Ishikawa (cell line): Measurements from ENCODE around the gene DENND1A.

Experiments
- CEBPB ChIP-seq: IDR thresholded peaks from 2 replicates; pipeline ENCODE4 v1.6.1; 2012
- CREB1 ChIP-seq: IDR thresholded peaks from 2 replicates; pipeline ENCODE4 v1.6.1; 2012; ENCODE audit warnings: low read depth
- EGR1 ChIP-seq: IDR thresholded peaks from 2 replicates; pipeline ENCODE4 v1.6.1; 2012
- EP300 ChIP-seq: IDR thresholded peaks from 2 replicates; pipeline ENCODE4 v1.6.1; 2012; ENCODE audit warnings: borderline replicate concordance
- FOXM1 ChIP-seq: IDR thresholded peaks from 2 replicates; pipeline ENCODE4 v1.6.1; 2012; ENCODE audit warnings: low read depth, borderline replicate concordance
- MAX ChIP-seq: IDR thresholded peaks from 2 replicates; pipeline ENCODE4 v1.6.1; 2012
- NFIC ChIP-seq: IDR thresholded peaks from 2 replicates; pipeline ENCODE4 v1.6.1; 2012
- RAD21 ChIP-seq: IDR thresholded peaks from 2 replicates; pipeline ENCODE4 v1.6.1; 2012; ENCODE audit warnings: low read depth
- TAF1 ChIP-seq: IDR thresholded peaks from 2 replicates; pipeline ENCODE4 v1.6.1; 2012; ENCODE audit warnings: low read depth, mild to moderate bottlenecking
- TCF12 ChIP-seq: IDR thresholded peaks from 2 replicates; pipeline ENCODE4 v1.6.1; 2012; ENCODE audit warnings: low read depth
- TEAD4 ChIP-seq: IDR thresholded peaks from 2 replicates; pipeline ENCODE4 v1.6.1; 2012
- YY1 ChIP-seq: IDR thresholded peaks from 2 replicates; pipeline ENCODE4 v1.6.1; 2012; ENCODE audit warnings: low read depth
- ZBTB7A ChIP-seq: IDR thresholded peaks from 2 replicates; pipeline ENCODE4 v1.6.1; 2012; ENCODE audit warnings: low read depth
- TF ChIP-seq, protein P1 (sequence below): IDR thresholded peaks from 2 replicates; pipeline ENCODE4 v1.6.1; 2012
- TF ChIP-seq, protein P2 (sequence below): IDR thresholded peaks from 2 replicates; pipeline ENCODE4 v1.6.1; 2012; ENCODE audit warnings: low read depth, mild to moderate bottlenecking

Gene DENND1A

GRCh38 chr9:123922911-123923310 lies 7.0 kb downstream of the DENND1A start:
- TF ChIP-seq EGR1 (no peak), YY1 (no peak)
- TF ChIP-seq, protein P1, sequence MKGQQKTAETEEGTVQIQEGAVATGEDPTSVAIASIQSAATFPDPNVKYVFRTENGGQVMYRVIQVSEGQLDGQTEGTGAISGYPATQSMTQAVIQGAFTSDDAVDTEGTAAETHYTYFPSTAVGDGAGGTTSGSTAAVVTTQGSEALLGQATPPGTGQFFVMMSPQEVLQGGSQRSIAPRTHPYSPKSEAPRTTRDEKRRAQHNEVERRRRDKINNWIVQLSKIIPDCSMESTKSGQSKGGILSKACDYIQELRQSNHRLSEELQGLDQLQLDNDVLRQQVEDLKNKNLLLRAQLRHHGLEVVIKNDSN = no peak

GRCh38 chr9:123922431-123922830 lies 7.5 kb downstream of the DENND1A start:
- TF ChIP-seq ZBTB7A = no peak
- no peak for TF ChIP-seq TAF1
- no peak for TF ChIP-seq NFIC
- TF ChIP-seq RAD21 = no peak
- no peak for TF ChIP-seq EGR1
- no peak for TF ChIP-seq MAX
- no peak for TF ChIP-seq YY1
- no peak for TF ChIP-seq TEAD4
- no peak for TF ChIP-seq FOXM1
- TF ChIP-seq, protein P1 = no peak

GRCh38 chr9:123914517-123915196 lies 15.3 kb downstream of the DENND1A start:
- no peak for TF ChIP-seq MAX
- TF ChIP-seq FOXM1 = no peak
- TF ChIP-seq EGR1 = no peak
- TF ChIP-seq, protein P1 = no peak
- no peak for TF ChIP-seq RAD21

DNA sequence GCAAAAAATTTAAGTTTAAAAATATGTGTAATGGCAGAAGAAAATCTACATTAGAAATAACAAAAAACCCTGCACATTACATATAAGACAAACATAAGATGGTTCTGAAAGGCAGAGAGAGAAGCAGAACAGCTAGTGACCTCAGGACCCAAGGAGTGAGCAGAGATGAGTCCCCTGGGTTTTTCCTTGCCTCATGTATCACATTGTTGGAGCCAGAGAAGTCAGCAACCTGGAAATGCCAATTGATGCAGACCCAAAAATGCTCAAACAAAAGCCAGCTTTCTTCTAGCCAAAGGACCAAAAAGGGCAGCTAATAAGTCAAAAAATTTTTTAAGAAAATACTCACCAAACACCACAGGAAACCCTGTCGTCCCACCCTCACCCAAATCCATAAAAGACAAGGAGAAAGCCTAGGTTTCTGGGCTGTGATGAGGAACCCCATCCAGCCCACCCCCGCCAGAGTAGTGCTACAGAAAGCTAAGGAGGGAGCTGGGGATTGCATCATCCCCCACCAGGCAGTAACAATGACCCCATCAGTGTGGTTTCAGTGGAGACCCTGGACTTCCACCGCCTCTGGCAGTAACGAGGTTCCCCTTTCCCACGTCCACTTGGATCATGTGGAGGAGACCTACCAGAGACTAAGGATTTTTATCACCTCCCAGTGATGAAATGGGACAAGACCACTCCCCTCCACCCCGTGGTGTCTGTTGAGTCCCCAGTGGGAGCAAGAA lies 17.6 kb downstream of the DENND1A start:
- TF ChIP-seq NFIC (no peak), FOXM1 (no peak), MAX (no peak), EP300 (no peak), ZBTB7A (no peak), TEAD4 (no peak), TAF1 (no peak), TCF12 (no peak), RAD21 (no peak)
- TF ChIP-seq, protein P1 = no peak

DNA sequence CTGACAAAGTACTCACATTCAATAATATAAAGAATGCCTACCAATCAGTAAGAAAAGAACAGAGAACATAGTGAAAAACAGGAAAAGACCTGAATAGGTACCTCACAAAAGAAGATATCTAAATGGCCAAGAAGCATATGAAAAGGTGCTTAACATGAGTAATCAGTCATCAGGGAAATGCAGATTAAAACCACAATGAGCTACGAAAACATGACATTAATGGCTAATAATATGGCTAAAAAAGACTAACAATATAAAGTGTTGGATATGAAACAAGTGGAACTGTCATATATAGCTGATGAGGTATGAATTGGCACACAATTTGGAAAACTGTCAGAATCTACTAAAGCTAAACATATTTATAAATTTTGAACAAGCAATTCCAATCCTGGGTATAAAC lies 18.9 kb downstream of the DENND1A start:
- no peak for TF ChIP-seq TEAD4

DNA sequence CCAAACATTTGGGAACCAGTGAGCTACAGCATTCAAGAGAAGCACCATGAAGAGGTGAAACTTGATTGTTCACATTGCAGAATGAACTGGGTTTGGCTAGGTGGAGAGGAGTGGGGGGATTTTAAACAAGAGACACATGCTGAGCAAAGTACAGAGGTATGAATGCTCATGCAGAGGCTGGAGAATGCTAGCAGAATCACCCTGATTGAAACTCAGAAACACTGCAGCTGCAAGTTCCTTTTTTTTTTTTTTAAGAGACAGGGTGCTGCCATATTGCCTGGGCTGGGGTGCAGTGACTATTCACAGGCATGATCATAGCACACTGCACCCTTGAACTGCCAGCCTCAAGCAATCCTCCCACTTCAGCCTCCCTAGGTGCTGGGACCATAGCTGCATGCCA lies 35.1 kb downstream of the DENND1A start:
- no peak for TF ChIP-seq RAD21

- TF ChIP-seq FOXM1 = no peak
- TF ChIP-seq TCF12 = no peak
- TF ChIP-seq YY1 = no peak
- TF ChIP-seq, protein P1 = no peak
- TF ChIP-seq CREB1 = no peak
- TF ChIP-seq NFIC = no peak
- TF ChIP-seq TEAD4 = no peak
- no peak for TF ChIP-seq EGR1
- TF ChIP-seq ZBTB7A = no peak
- no peak for TF ChIP-seq EP300
- no peak for TF ChIP-seq CEBPB
Measured at GRCh38 chr9:123893831-123894460, 36.0 kb downstream of the DENND1A start.

GRCh38 chr9:123893115-123893514 lies 36.8 kb downstream of the DENND1A start:
- TF ChIP-seq RAD21 = no peak

- TF ChIP-seq EGR1 (no peak), FOXM1 (no peak), MAX (no peak), TCF12 (no peak), TAF1 (no peak)
- TF ChIP-seq, protein P1 = no peak
- TF ChIP-seq, protein P2, sequence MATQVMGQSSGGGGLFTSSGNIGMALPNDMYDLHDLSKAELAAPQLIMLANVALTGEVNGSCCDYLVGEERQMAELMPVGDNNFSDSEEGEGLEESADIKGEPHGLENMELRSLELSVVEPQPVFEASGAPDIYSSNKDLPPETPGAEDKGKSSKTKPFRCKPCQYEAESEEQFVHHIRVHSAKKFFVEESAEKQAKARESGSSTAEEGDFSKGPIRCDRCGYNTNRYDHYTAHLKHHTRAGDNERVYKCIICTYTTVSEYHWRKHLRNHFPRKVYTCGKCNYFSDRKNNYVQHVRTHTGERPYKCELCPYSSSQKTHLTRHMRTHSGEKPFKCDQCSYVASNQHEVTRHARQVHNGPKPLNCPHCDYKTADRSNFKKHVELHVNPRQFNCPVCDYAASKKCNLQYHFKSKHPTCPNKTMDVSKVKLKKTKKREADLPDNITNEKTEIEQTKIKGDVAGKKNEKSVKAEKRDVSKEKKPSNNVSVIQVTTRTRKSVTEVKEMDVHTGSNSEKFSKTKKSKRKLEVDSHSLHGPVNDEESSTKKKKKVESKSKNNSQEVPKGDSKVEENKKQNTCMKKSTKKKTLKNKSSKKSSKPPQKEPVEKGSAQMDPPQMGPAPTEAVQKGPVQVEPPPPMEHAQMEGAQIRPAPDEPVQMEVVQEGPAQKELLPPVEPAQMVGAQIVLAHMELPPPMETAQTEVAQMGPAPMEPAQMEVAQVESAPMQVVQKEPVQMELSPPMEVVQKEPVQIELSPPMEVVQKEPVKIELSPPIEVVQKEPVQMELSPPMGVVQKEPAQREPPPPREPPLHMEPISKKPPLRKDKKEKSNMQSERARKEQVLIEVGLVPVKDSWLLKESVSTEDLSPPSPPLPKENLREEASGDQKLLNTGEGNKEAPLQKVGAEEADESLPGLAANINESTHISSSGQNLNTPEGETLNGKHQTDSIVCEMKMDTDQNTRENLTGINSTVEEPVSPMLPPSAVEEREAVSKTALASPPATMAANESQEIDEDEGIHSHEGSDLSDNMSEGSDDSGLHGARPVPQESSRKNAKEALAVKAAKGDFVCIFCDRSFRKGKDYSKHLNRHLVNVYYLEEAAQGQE = no peak
Measured at GRCh38 chr9:123887837-123888236, 42.1 kb downstream of the DENND1A start.
